Gastrocnemius medialis (tissue), 4 donors: ENCODE data around the gene RABAC1. TPM values are rescaled to one million over a fixed set of nuclear protein-coding genes. Genes with fewer than 3 reads are reported as not detected.

Experiments
- ATAC-seq, 2 donors: fragments of 150-250 bp; one replicate each; pipeline ENCODE4 v1.9.1; 2016
- DNase-seq, 2 donors: peaks; one replicate each; pipeline ENCODE4 v3.0.0-alpha.2; 2019
- H3K27ac ChIP-seq, 4 donors: fragments of 200-600 bp; sonication (generic); 1 replicate in 1 of 4; 2 replicates in 3 of 4; pipeline ENCODE4 v1.5.1; 2016 to 2018; ENCODE audit warnings: mild to moderate bottlenecking in 2 of 4, moderate library complexity in 1 of 4
- H3K27me3 ChIP-seq, 3 donors: fragments of 200-600 bp; sonication (generic) in 2 of 3; 1 replicate in 1 of 3; 2 replicates in 2 of 3; pipeline versions ENCODE4 v1.5.1 to v1.6.0; 2016 to 2019; ENCODE audit warnings: mild to moderate bottlenecking in 1 of 3, moderate library complexity in 1 of 3
- H3K36me3 ChIP-seq, 2 donors: fragments of 200-600 bp; sonication (generic) in 1 of 2; one replicate each; pipeline ENCODE4 v1.5.1; 2017 to 2018
- H3K4me1 ChIP-seq, 2 donors: fragments of 200-600 bp; sonication (generic) in 1 of 2; one replicate each; pipeline ENCODE4 v1.5.1; 2016 to 2017; ENCODE audit warnings: mild to moderate bottlenecking in 2 of 2
- H3K4me3 ChIP-seq, 4 donors: fragments of 200-600 bp; sonication (generic) in 3 of 4; 1 replicate in 1 of 4; 2 replicates in 3 of 4; pipeline ENCODE4 v1.5.1; 2016 to 2019; ENCODE audit warnings: mild to moderate bottlenecking in 2 of 4
- H3K9me3 ChIP-seq, 3 donors: fragments of 200-600 bp; sonication (generic) in 2 of 3; 1 replicate in 1 of 3; 2 replicates in 2 of 3; pipeline ENCODE4 v1.5.1; 2016 to 2019
- POLR2A ChIP-seq, 2 donors: fragments of 450-650 bp; IDR thresholded peaks; one replicate each; pipeline ENCODE4 v1.6.1; 2017; ENCODE audit warnings: antibody characterized with exemption in 2 of 2, mild to moderate bottlenecking in 2 of 2, moderate library complexity in 2 of 2
- in situ Hi-C, 4 donors: fragments of 200-750 bp; cut with MboI; loops; one replicate each; pipeline versions ENCODE4 v1.15.0 to v1.8.0; 2017; ENCODE audit warnings: low sequenced_read_pairs in 4 of 4
- intact Hi-C: fragments of 100-400 bp; cut with DNase I; formaldehyde crosslinking; loops from one replicate; pipeline ENCODE4 v1.15.1; 2023; ENCODE audit warnings: low total_unique reads
- total RNA-seq, 4 donors: library from RNA; depleted of rRNA; stranded (reverse); fragments of >200 nt; gene quantifications; one replicate each; pipeline versions ENCODE4 v1.1.0 to v1.2.3, GENCODE V29; 2016
- TF ChIP-seq, protein P1 (sequence below), 5 experiments: fragments of 450-650 bp in 3 of 5; fragments of 200-600 bp in 2 of 5; sonication (generic) in 2 of 5; IDR thresholded peaks in 4 of 5; conservative IDR thresholded peaks in 1 of 5; 1 replicate in 4 of 5; 2 replicates in 1 of 5; pipeline ENCODE4 v1.5.1; 2016 to 2019; ENCODE audit warnings: antibody characterized with exemption in 5 of 5, mild to moderate bottlenecking in 3 of 5, moderate library complexity in 3 of 5

Gene RABAC1, protein sequence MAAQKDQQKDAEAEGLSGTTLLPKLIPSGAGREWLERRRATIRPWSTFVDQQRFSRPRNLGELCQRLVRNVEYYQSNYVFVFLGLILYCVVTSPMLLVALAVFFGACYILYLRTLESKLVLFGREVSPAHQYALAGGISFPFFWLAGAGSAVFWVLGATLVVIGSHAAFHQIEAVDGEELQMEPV
- total RNA-seq, result 100 to 1,000 TPM in 3 of 4 donors, 10 to 100 TPM in 1; 94.4 to 146 (median 110) TPM

DNA sequence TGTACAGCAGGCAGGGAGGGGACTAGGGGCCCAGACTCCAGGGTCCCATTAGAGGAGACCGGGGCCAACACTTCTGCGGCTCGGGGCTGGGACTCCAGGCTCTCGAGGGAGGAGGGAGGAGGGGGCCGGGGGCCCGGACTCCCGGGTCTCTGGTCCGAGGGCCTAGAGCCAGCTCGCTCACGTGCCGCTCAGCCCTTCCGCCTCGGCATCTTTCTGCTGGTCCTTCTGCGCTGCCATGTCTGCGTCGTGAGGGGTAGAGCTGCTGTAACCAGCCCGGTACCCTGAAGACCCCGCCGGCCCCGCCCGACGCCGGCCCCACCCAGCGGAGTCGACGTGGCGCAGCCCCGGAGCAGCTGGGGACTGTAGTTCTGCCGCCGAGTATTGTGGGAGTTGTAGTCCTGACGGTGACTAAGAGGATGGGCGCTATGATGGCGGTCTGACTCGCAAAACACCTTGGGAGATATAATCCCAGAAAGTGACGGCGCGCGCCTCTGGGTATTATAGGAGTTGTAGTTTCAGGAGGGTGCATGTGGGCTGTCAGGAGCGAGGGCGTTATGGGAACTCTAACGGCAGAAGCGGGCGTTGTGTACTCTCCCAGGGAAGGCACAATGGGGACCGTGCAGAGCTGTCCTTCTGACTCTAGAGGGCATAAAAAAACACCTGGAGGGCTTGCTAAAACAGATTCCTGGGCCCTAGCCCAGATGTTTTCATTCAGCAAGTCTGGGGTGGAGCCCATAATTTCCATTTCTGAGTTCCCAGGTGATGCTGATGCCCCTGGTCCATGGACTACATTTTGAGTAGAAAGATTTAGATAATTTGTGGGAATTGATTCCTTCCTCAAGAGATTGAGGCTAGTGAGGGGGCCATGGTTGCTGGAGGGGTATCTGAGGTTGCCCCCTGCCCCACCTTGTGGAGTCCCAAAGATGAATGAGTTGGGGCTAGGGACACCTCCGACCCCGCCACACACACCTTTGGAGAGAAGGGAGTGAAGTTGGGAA lies at the start of gene RABAC1:
TSS of gene RABAC1 (minus strand) at position 266 of the 998 bp plus-strand sequence. CDS start at position 237, 29 bp downstream.
- peak; percentile 96 for ATAC-seq
- TF ChIP-seq, protein P1, sequence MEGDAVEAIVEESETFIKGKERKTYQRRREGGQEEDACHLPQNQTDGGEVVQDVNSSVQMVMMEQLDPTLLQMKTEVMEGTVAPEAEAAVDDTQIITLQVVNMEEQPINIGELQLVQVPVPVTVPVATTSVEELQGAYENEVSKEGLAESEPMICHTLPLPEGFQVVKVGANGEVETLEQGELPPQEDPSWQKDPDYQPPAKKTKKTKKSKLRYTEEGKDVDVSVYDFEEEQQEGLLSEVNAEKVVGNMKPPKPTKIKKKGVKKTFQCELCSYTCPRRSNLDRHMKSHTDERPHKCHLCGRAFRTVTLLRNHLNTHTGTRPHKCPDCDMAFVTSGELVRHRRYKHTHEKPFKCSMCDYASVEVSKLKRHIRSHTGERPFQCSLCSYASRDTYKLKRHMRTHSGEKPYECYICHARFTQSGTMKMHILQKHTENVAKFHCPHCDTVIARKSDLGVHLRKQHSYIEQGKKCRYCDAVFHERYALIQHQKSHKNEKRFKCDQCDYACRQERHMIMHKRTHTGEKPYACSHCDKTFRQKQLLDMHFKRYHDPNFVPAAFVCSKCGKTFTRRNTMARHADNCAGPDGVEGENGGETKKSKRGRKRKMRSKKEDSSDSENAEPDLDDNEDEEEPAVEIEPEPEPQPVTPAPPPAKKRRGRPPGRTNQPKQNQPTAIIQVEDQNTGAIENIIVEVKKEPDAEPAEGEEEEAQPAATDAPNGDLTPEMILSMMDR (IDR thresholded peaks at IDR 0.05 in 4 of 5, conservative IDR thresholded peaks at IDR 0.05 in 1 of 5), result no peak
- peak in 1 of 2 donors; percentile 32 for TF ChIP-seq POLR2A (IDR thresholded peaks at IDR 0.05)
- H3K9me3 ChIP-seq, result no peaks in the 10 kb centered on the region
- in situ Hi-C loops, result loop anchor here in 2 of 4 donors (10.0 kb wide), 2 partner anchors 95 to 105 kb away; partner anchors contain the start of gene RPS19 (in 1 of the 2)
- H3K36me3 ChIP-seq, result peaks cover 0 to 11% of the 10 kb centered on the region in 2 donors
- peak; percentile 81 to 83 for DNase-seq
- peaks cover 11 to 15% of the 10 kb centered on the region in 2 donors for H3K4me1 ChIP-seq
- H3K27me3 ChIP-seq, result no peaks in the 10 kb centered on the region
- intact Hi-C loops, result loop anchor here (1.0 to 10.0 kb wide), 5 partner anchors 75 to 1573 kb away; partner anchors contain the start of genes GSK3A, ZNF574 and ZNF575
- peak within 1 kb of the TSS; percentile 82 to 89 (median 86) for H3K27ac ChIP-seq
- H3K4me3 ChIP-seq, result peak within 1 kb of the TSS; percentile 63 to 96 (median 92)

DNA sequence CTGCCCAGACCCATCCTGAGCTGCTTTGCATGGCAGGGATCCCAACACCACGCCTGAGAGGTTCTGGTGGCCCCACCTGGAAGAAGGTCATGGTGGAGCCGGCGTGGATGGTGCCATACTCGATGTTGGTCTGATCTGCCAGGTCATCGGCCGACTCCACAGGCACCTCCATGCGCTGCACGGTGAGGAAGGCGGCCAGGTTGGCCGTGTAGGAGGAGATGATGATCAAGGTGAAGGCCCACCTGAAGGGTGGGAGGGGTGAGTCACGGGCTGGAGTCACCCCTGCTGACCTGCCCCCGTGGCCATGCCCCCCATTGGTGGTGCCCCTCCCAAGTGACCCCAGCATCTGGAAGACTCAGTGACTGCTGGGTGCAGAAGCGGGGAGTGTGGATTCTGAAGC lies 47.4 kb upstream of the RABAC1 start:
- Histone ChIP-seq H3K9me3 (no peaks in the 10 kb centered on the region), H3K36me3 (no peaks in the 10 kb centered on the region), H3K27ac (no peak overlapping the region), H3K4me3 (no peak overlapping the region), H3K4me1 (peaks cover 0 to 2% of the 10 kb centered on the region in 2 donors), H3K27me3 (peaks cover 0 to 4% (median 3%) of the 10 kb centered on the region in 3 donors)
- ATAC-seq (no peak), DNase-seq (no peak)
- TF ChIP-seq POLR2A (IDR thresholded peaks at IDR 0.05), result no peak
- TF ChIP-seq, protein P1 (IDR thresholded peaks at IDR 0.05 in 4 of 5, conservative IDR thresholded peaks at IDR 0.05 in 1 of 5), result no peak
- in situ Hi-C loops, result no loop called here
- intact Hi-C loops, result no loop called here

DNA sequence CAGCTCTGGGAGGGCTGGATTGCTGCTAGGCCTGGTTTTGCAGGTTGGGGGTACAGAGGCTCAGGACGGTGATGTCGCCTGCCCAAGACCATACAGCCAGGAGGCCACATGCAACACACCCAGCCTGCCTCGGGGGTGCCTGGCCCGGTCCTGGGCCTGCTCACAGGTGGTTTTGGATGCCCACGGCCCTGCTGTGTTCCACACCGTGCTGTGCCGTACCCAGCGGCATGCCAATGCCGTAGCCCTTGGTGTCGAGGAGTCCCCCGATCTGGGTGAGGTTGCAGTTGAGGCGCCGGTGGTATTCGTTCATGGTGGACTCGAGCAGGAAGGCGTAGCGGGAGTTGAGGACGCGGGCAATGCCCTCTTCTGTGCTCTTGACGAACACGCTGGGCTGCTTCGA lies 46.4 kb upstream of the RABAC1 start:
- no peaks in the 10 kb centered on the region for H3K36me3 ChIP-seq
- in situ Hi-C loops, result no loop called here
- peaks cover 0 to 2% of the 10 kb centered on the region in 2 donors for H3K4me1 ChIP-seq
- intact Hi-C loops, result no loop called here
- ATAC-seq, result no peak
- H3K27me3 ChIP-seq, result peaks cover 7 to 14% (median 11%) of the 10 kb centered on the region in 3 donors
- no peaks in the 10 kb centered on the region for H3K9me3 ChIP-seq
- H3K27ac ChIP-seq, result no peak overlapping the region
- H3K4me3 ChIP-seq, result no peak overlapping the region
- DNase-seq, result no peak
- no peak for TF ChIP-seq POLR2A (IDR thresholded peaks at IDR 0.05)
- TF ChIP-seq, protein P1 (IDR thresholded peaks at IDR 0.05 in 4 of 5, conservative IDR thresholded peaks at IDR 0.05 in 1 of 5), result no peak

DNA sequence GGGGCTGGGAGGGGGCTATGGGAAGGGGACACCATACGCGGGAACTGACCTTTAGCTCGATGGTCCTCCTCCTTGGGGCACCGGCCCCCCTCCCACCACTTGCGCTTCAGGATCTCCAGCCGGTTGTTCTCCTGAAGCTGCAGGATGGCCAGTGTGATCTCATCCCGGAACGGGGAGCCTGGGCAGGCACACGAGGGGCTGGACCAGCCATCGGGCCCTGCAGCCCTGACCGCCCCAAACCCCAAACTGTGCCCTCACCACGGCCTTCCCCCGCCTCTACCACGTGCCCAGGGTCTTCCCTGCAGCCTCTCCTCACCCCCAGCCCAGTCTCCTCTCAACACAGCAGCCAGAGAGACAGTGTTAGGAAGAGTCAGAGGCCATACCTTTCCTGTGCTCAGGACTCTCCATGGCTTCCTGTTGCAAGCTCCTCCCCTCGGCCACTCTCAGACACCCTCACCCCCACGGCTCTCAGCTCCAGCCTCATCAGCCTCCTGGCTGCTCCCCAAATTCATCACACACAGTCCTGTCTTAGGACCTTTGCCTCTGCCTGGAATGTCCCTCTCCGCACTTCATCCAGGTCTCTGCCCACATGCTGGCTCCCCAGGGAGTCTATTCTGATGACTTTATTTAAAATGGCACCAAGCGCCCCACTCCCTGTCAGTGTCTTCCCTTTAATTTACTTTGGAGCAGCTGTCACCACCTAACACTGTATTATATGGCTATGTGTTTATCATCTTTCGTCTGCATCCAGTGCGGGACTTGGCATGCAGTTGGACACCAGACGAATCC lies 44.6 kb upstream of the RABAC1 start:
- no peak overlapping the region for H3K27ac ChIP-seq
- in situ Hi-C loops, result no loop called here
- DNase-seq, result no peak
- intact Hi-C loops, result no loop called here
- TF ChIP-seq, protein P1 (IDR thresholded peaks at IDR 0.05 in 4 of 5, conservative IDR thresholded peaks at IDR 0.05 in 1 of 5), result no peak
- no peak for TF ChIP-seq POLR2A (IDR thresholded peaks at IDR 0.05)
- H3K4me1 ChIP-seq, result peaks cover 0 to 2% of the 10 kb centered on the region in 2 donors
- H3K36me3 ChIP-seq, result no peaks in the 10 kb centered on the region
- H3K27me3 ChIP-seq, result peaks cover 21 to 29% (median 27%) of the 10 kb centered on the region in 3 donors
- no peak overlapping the region for H3K4me3 ChIP-seq
- H3K9me3 ChIP-seq, result no peaks in the 10 kb centered on the region
- ATAC-seq, result no peak
